Lower leg skin (tissue), 3 donors: ENCODE measurements around the gene TMX2.

Experiments used
- POLR2A ChIP-seq, 2 donors: fragments of 450-650 bp; IDR thresholded peaks; one replicate each; pipeline ENCODE4 v1.6.1; 2016 to 2017; ENCODE audit warnings: antibody characterized with exemption in 2 of 2, mild to moderate bottlenecking in 1 of 2, moderate library complexity in 1 of 2
- TF ChIP-seq, protein P1 (sequence below), 3 donors: fragments of 450-650 bp; IDR thresholded peaks; one replicate each; pipeline ENCODE4 v1.5.1; 2016; ENCODE audit warnings: antibody characterized with exemption in 3 of 3, mild to moderate bottlenecking in 3 of 3, moderate library complexity in 2 of 3

- TF ChIP-seq, protein P1, sequence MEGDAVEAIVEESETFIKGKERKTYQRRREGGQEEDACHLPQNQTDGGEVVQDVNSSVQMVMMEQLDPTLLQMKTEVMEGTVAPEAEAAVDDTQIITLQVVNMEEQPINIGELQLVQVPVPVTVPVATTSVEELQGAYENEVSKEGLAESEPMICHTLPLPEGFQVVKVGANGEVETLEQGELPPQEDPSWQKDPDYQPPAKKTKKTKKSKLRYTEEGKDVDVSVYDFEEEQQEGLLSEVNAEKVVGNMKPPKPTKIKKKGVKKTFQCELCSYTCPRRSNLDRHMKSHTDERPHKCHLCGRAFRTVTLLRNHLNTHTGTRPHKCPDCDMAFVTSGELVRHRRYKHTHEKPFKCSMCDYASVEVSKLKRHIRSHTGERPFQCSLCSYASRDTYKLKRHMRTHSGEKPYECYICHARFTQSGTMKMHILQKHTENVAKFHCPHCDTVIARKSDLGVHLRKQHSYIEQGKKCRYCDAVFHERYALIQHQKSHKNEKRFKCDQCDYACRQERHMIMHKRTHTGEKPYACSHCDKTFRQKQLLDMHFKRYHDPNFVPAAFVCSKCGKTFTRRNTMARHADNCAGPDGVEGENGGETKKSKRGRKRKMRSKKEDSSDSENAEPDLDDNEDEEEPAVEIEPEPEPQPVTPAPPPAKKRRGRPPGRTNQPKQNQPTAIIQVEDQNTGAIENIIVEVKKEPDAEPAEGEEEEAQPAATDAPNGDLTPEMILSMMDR (IDR thresholded peaks at IDR 0.05) = no peak
- no peak for TF ChIP-seq POLR2A (IDR thresholded peaks at IDR 0.05)
These were observed 40.6 kb downstream of the TMX2 start for GRCh38 chr11:57752954-57753353.
